ENCODE measurements around the gene PNMT. TPM values are rescaled to one million over a fixed set of nuclear protein-coding genes. Genes with fewer than 3 reads are reported as not detected.

Gene PNMT
- polyA plus RNA-seq, 1 experiment: not detected

- Histone ChIP-seq H3K4me3 (ENCODE audit: low read depth, low read length) (no peak overlapping the region), H3K27me3 (ENCODE audit: control insufficient read depth, insufficient read depth, low read length) (peaks cover 72% of the 10 kb centered on the region), H3K9me3 (ENCODE audit: control insufficient read depth, insufficient read depth, low read length) (no peaks in the 10 kb centered on the region), H3K27ac (ENCODE audit: low read depth, low read length) (no peak overlapping the region)
- POLR2A ChIA-PET: no interaction called here
- DNase-seq (ENCODE audit: low read depth, low spot score): no peak
- TF ChIP-seq CTCF (IDR thresholded peaks at IDR 0.05; ENCODE audit: low read depth, low read length): no peak
- CTCF ChIA-PET: interaction anchor here (0.8 kb wide), 1 partner anchor 8 kb away, joined by 6 read pairs; no protein-coding TSS in a partner anchor
These were observed 38.8 kb upstream of the PNMT start for GRCh38 chr17:39629494-39629880.

GRCh38 chr17:39629898-39630297 lies 38.4 kb upstream of the PNMT start:
- Histone ChIP-seq H3K9me3 (ENCODE audit: control insufficient read depth, insufficient read depth, low read length) (no peaks in the 10 kb centered on the region), H3K27ac (ENCODE audit: low read depth, low read length) (no peak overlapping the region), H3K4me3 (ENCODE audit: low read depth, low read length) (no peak overlapping the region), H3K27me3 (ENCODE audit: control insufficient read depth, insufficient read depth, low read length) (peaks cover 69% of the 10 kb centered on the region)
- ChIA-PET CTCF (interaction anchor here (0.8 kb wide), 1 partner anchor 8 kb away, joined by 6 read pairs; no protein-coding TSS in a partner anchor), POLR2A (no interaction called here)
- no peak for DNase-seq (ENCODE audit: low read depth, low spot score)
- TF ChIP-seq CTCF (IDR thresholded peaks at IDR 0.05; ENCODE audit: low read depth, low read length): no peak

GRCh38 chr17:39631403-39631802 lies 36.9 kb upstream of the PNMT start:
- no peak for DNase-seq (ENCODE audit: low read depth, low spot score)
- peaks cover 54% of the 10 kb centered on the region for H3K27me3 ChIP-seq (ENCODE audit: control insufficient read depth, insufficient read depth, low read length)
- no peak overlapping the region for H3K27ac ChIP-seq (ENCODE audit: low read depth, low read length)
- CTCF ChIA-PET: interaction anchor here (0.6 to 5.4 kb wide), 5 partner anchors 9 to 87 kb away, joined by 3 to 114 read pairs (median 3); no protein-coding TSS in a partner anchor
- no peak for TF ChIP-seq CTCF (IDR thresholded peaks at IDR 0.05; ENCODE audit: low read depth, low read length)
- POLR2A ChIA-PET: interaction anchor here (0.6 kb wide), 1 partner anchor 329 kb away, joined by 7 read pairs; no protein-coding TSS in a partner anchor
- H3K4me3 ChIP-seq (ENCODE audit: low read depth, low read length): no peak overlapping the region
- no peaks in the 10 kb centered on the region for H3K9me3 ChIP-seq (ENCODE audit: control insufficient read depth, insufficient read depth, low read length)

GRCh38 chr17:39632153-39632941 lies 35.9 kb upstream of the PNMT start:
- Histone ChIP-seq H3K9me3 (ENCODE audit: control insufficient read depth, insufficient read depth, low read length) (no peaks in the 10 kb centered on the region), H3K27me3 (ENCODE audit: control insufficient read depth, insufficient read depth, low read length) (peaks cover 47% of the 10 kb centered on the region)
- POLR2A ChIA-PET: no interaction called here

More at GRCh38 chr17:39632153-39632941, 35.9 kb upstream of the PNMT start:
- Histone ChIP-seq H3K4me3 (ENCODE audit: low read depth, low read length) (no peak overlapping the region), H3K27ac (ENCODE audit: low read depth, low read length) (no peak overlapping the region)
- CTCF ChIA-PET: interaction anchor here (0.7 to 5.4 kb wide), 4 partner anchors 9 to 84 kb away, joined by 3 to 114 read pairs (median 4); no protein-coding TSS in a partner anchor
- DNase-seq (ENCODE audit: low read depth, low spot score): no peak
- TF ChIP-seq CTCF (IDR thresholded peaks at IDR 0.05; ENCODE audit: low read depth, low read length): no peak

Data from AG04450 (cell line).